Heart right ventricle (tissue), 16 donors: ENCODE measurements around the gene ANO1. TPM values are rescaled to one million over a fixed set of nuclear protein-coding genes. Genes with fewer than 3 reads are reported as not detected.

Source experiments
- ATAC-seq, 8 donors: fragments of 200-7000 bp; cut with Tn5 transposase; one replicate each; pipeline ENCODE4 v1.9.1; 2020; ENCODE audit warnings: mild to moderate bottlenecking in 8 of 8, moderate library complexity in 8 of 8, moderate number of reproducible peaks in 1 of 8
- DNase-seq, 2 donors: peaks; one replicate each; pipeline ENCODE4 v3.0.0-alpha.2; 2020
- H3K27ac ChIP-seq, 10 donors: fragments of 200-600 bp; sonication (generic) in 2 of 10; one replicate each; pipeline versions ENCODE4 v1.5.0 to v1.8.0; 2020 to 2022; ENCODE audit warnings: mild to moderate bottlenecking in 3 of 10
- H3K27me3 ChIP-seq, 7 donors: fragments of 200-600 bp; one replicate each; pipeline ENCODE4 v1.8.0; 2021 to 2022; ENCODE audit warnings: mild to moderate bottlenecking in 2 of 7
- H3K36me3 ChIP-seq, 9 donors: fragments of 200-600 bp; sonication (generic) in 1 of 9; one replicate each; pipeline versions ENCODE4 v1.5.0 to v1.8.0; 2020 to 2022; ENCODE audit warnings: mild to moderate bottlenecking in 2 of 9
- H3K4me1 ChIP-seq, 9 donors: fragments of 200-600 bp; sonication (generic) in 1 of 9; one replicate each; pipeline versions ENCODE4 v1.5.0 to v1.8.0; 2020 to 2022; ENCODE audit warnings: mild to moderate bottlenecking in 4 of 9
- H3K4me3 ChIP-seq, 10 donors: fragments of 200-600 bp; sonication (generic) in 2 of 10; one replicate each; pipeline versions ENCODE4 v1.5.0 to v1.8.0; 2020 to 2022; ENCODE audit warnings: mild to moderate bottlenecking in 7 of 10, moderate library complexity in 2 of 10
- H3K9me3 ChIP-seq, 11 donors: fragments of 200-600 bp in 10 of 11; sonication (generic) in 2 of 11; one replicate each; pipeline versions ENCODE4 v1.5.0 to v1.8.0; 2013 to 2022; ENCODE audit warnings: mild to moderate bottlenecking in 2 of 11, control low read depth in 1 of 11, moderate library complexity in 1 of 11
- CTCF ChIP-seq, 9 donors: fragments of 200-600 bp; sonication (generic) in 2 of 9; IDR thresholded peaks; one replicate each; pipeline versions ENCODE4 v1.5.0 to v1.8.0; 2021 to 2022; ENCODE audit warnings: antibody characterized with exemption in 9 of 9, mild to moderate bottlenecking in 5 of 9, moderate library complexity in 1 of 9
- WGBS, 2 donors: extraction: QIAGEN DNeasy Blood & Tissue Kit; methylation state at CpG; one replicate each; pipeline ENCODE4 v1.1.7; 2013; ENCODE audit warnings: inconsistent platforms in 1 of 2; 5-methylcytosine and 5-hydroxymethylcytosine counted together
- intact Hi-C, 10 donors: fragments of 100-400 bp; cut with DNase I; formaldehyde crosslinking; loops; one replicate each; pipeline versions ENCODE4 v1.11.1 to v1.14.2; 2022
- polyA plus RNA-seq, 2 donors: library from polyadenylated mRNA; stranded (reverse); fragments of 200-250 nt; gene quantifications; one replicate each; pipeline ENCODE4 v1.2.3, GENCODE V29; 2013
- total RNA-seq, 10 donors: library from RNA; stranded (reverse); fragmentation: NEBNext Ultra II Directional in 3 of 10; extraction: Animal tissue kit (Norgen Biotek cat#: 25700) in 3 of 10; gene quantifications; one replicate each; pipeline versions ENCODE4 v1.2.1 to v1.2.4, GENCODE V29; 2021 to 2023
- donor health status: Arrhythmogenic right ventricular cardiomyopathy.
- donor health status: ischemic (EF 13 %, LVEDD 7.1; RV severe dilation, severe dysfunction).
- donor health status: healthy with polysubstance abuse.
- donor health status: DM: no; HTN: yes; CAD: no.
- donor health status: DM: no; HTN: no; CAD: no.
- donor health status: ischemic (EF 25% LVEDD 6.9; RV normal size, moderate dysfunction).
- donor health status: ischemic (EF 25% LVEDD 5.7; RV mildly dilated, moderate dysfunction).
- donor health status: healthy.
- donor health status: DM: yes; HTN: yes; CAD: no.
- donor health status: Ischemic cardiomyopathy.
- donor health status: ischemic (EF 35%, LVEDD 5.7; RV mildly dilated, moderate dysfunction).
- donor health status: nonischemic (EF 11% LVEDD 7.7; RV severe dilation, severe dysfunction).
- donor health status: DM: yes; HTN: yes; CAD: no.
- donor health status: PGD.
- donor health status: ischemic (EF 29% LVEDD 5.4; RV normal size, mild dysfunction).
- donor health status: nonischemic (EF 23%, LVEDD 6.1; RV moderate dilation, normal function).

Gene ANO1
- total and polyA plus RNA-seq, 12 donors = 6.6 to 13.8 (median 9.7) TPM

DNA sequence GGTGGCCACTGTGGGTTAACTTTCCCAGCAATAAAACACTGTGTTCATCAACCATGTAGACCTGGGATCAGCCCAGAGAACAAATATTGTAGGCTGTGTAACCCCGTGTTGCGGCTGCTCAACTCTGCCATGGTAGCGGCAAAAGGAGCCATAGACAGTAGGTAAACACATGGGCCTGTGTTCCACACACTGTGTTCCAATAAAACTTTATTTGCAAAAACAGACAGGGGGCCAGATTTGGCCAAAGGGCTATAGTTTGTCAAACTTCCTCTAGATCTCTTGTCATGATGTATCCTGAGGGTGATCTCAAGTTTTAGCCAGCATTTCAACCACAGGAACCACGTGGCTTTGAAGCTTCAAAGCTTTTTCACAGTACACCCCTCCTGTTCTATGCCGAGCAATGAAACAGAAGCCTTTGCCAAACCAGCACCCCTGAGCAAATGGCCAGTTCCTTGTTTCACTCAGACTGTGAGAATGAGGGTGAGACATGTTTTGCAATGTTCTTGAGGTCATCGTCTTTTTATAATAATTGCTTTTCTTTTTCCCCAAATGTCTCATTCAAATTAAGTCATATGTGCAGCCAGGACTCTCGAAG lies 75.1 kb downstream of the ANO1 start:
- Histone ChIP-seq H3K4me3 (no peak overlapping the region), H3K36me3 (peaks cover 0 to 38% (median 0%) of the 10 kb centered on the region in 9 donors), H3K27me3 (peaks cover 0 to 12% (median 0%) of the 10 kb centered on the region in 7 donors), H3K27ac (no peak overlapping the region), H3K4me1 (no peaks in the 10 kb centered on the region), H3K9me3 (no peaks in the 10 kb centered on the region)
- 89 to 92% methylated on average over 7 of the region's 7 CpGs for WGBS, 2 donors
- ATAC-seq (no peak), DNase-seq (no peak)
- intact Hi-C loops = no loop called here
- no peak for TF ChIP-seq CTCF (IDR thresholded peaks at IDR 0.05)

GRCh38 chr11:70155386-70155785 lies 77.3 kb downstream of the ANO1 start:
- intact Hi-C loops = no loop called here

GRCh38 chr11:70156291-70157037 lies 78.3 kb downstream of the ANO1 start:
- intact Hi-C loops = no loop called here
- no peak for DNase-seq
- TF ChIP-seq CTCF (IDR thresholded peaks at IDR 0.05) = no peak
- no peak for ATAC-seq
- no peaks in the 10 kb centered on the region for H3K9me3 ChIP-seq
- no peak overlapping the region for H3K27ac ChIP-seq
- no peak overlapping the region for H3K4me3 ChIP-seq
- WGBS, 2 donors = 84 to 89% methylated on average over 18 of the region's 18 CpGs
- no peaks in the 10 kb centered on the region for H3K27me3 ChIP-seq
- H3K4me1 ChIP-seq = no peaks in the 10 kb centered on the region
- H3K36me3 ChIP-seq = peaks cover 0 to 40% (median 0%) of the 10 kb centered on the region in 9 donors

More at GRCh38 chr11:70155386-70155785, 77.3 kb downstream of the ANO1 start:
- 84 to 90% methylated on average over 14 of the region's 14 CpGs for WGBS, 2 donors
- DNase-seq = no peak
- H3K27me3 ChIP-seq = no peaks in the 10 kb centered on the region
- H3K27ac ChIP-seq = no peak overlapping the region
- no peak overlapping the region for H3K4me3 ChIP-seq
- no peaks in the 10 kb centered on the region for H3K4me1 ChIP-seq
- peaks cover 0 to 40% (median 0%) of the 10 kb centered on the region in 9 donors for H3K36me3 ChIP-seq
- no peak for ATAC-seq
- H3K9me3 ChIP-seq = no peaks in the 10 kb centered on the region
- TF ChIP-seq CTCF (IDR thresholded peaks at IDR 0.05) = no peak

DNA sequence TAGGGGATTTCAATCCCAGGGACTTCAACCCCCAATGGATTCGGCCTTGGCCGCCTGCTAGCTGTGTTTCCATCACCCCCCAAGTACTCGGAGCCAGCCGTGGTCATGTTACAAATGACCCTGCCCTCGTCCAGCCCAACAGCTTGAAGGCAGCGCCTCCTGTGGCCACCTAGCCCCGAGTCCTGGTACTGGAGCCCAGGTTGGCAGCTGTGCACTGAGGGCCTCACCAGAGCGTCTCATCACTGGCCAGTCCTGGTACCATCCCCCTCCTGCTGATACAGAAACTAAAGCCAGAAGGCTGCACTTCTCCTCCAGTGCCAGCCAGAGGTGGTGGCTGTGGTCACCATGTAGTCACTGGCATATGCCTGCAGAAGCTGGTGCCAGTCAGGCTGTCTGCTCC lies 80.1 kb downstream of the ANO1 start:
- H3K27me3 ChIP-seq = no peaks in the 10 kb centered on the region
- peak in 3 of 8 donors; percentile 38 to 54 (median 43) for ATAC-seq
- TF ChIP-seq CTCF (IDR thresholded peaks at IDR 0.05) = peak in 7 of 9 donors; percentile 22 to 35 (median 30)

More for the DNA sequence above, 80.1 kb downstream of the ANO1 start:
- intact Hi-C loops = no loop called here
- Histone ChIP-seq H3K4me3 (no peak overlapping the region), H3K9me3 (no peaks in the 10 kb centered on the region), H3K27ac (no peak overlapping the region), H3K4me1 (no peaks in the 10 kb centered on the region), H3K36me3 (peaks cover 0 to 37% (median 0%) of the 10 kb centered on the region in 9 donors)
- DNase-seq = no peak
- 43 to 48% methylated on average over 8 of the region's 8 CpGs for WGBS, 2 donors
